ENCODE results near the gene ADAMTS3. TPM values are rescaled to one million over a fixed set of nuclear protein-coding genes. Genes with fewer than 3 reads are reported as not detected.

ADAMTS3 gene
- total RNA-seq, 3 donors from 2014 or later: 0.11 to 0.18 (median 0.15) TPM

- no peaks in the 10 kb centered on the region for H3K36me3 Mint-ChIP-seq (ENCODE audit: insufficient read depth)
- DNase-seq (no peak), ATAC-seq (no peak)
- no peaks in the 10 kb centered on the region for H3K4me1 Mint-ChIP-seq (ENCODE audit: low read depth)
- no peaks in the 10 kb centered on the region for H3K9me3 Mint-ChIP-seq
- no peak overlapping the region for H3K4me3 Mint-ChIP-seq
- H3K27me3 Mint-ChIP-seq (ENCODE audit: low read depth): no peaks in the 10 kb centered on the region
Measured at GRCh38 chr4:72527038-72527646, 41.9 kb downstream of the ADAMTS3 start.

- no peaks in the 10 kb centered on the region for H3K4me1 Mint-ChIP-seq (ENCODE audit: low read depth)
- no peak for DNase-seq
- no peak overlapping the region for H3K4me3 Mint-ChIP-seq
- no peaks in the 10 kb centered on the region for H3K36me3 Mint-ChIP-seq (ENCODE audit: insufficient read depth)
- peaks cover under 1% of the 10 kb centered on the region for H3K27me3 Mint-ChIP-seq (ENCODE audit: low read depth)
- ATAC-seq: no peak
- no peaks in the 10 kb centered on the region for H3K9me3 Mint-ChIP-seq
Measured at GRCh38 chr4:72525938-72526337, 43.1 kb downstream of the ADAMTS3 start.

- Mint-ChIP-seq H3K4me3 (no peak overlapping the region), H3K27me3 (ENCODE audit: low read depth) (peaks cover 2% of the 10 kb centered on the region), H3K4me1 (ENCODE audit: low read depth) (no peaks in the 10 kb centered on the region), H3K9me3 (no peaks in the 10 kb centered on the region), H3K36me3 (ENCODE audit: insufficient read depth) (no peaks in the 10 kb centered on the region)
- ATAC-seq: peak in 1 of 2 donors; percentile 43
- no peak for DNase-seq
Measured at GRCh38 chr4:72522440-72522839, 46.6 kb downstream of the ADAMTS3 start.

GRCh38 chr4:72513227-72513626 is 55.8 kb downstream of the ADAMTS3 start:
- no peak overlapping the region for H3K4me3 Mint-ChIP-seq

GRCh38 chr4:72507860-72508419 is 61.1 kb downstream of the ADAMTS3 start:
- H3K4me3 Mint-ChIP-seq: no peak overlapping the region
- no peak for ATAC-seq
- H3K9me3 Mint-ChIP-seq: peaks cover 4% of the 10 kb centered on the region
- no peaks in the 10 kb centered on the region for H3K36me3 Mint-ChIP-seq (ENCODE audit: insufficient read depth)
- H3K27me3 Mint-ChIP-seq (ENCODE audit: low read depth): peaks cover 3% of the 10 kb centered on the region
- H3K4me1 Mint-ChIP-seq (ENCODE audit: low read depth): no peaks in the 10 kb centered on the region
- DNase-seq: no peak

More at GRCh38 chr4:72513227-72513626, 55.8 kb downstream of the ADAMTS3 start:
- H3K27me3 Mint-ChIP-seq (ENCODE audit: low read depth): no peaks in the 10 kb centered on the region
- no peak for DNase-seq
- H3K36me3 Mint-ChIP-seq (ENCODE audit: insufficient read depth): no peaks in the 10 kb centered on the region
- H3K4me1 Mint-ChIP-seq (ENCODE audit: low read depth): no peaks in the 10 kb centered on the region
- peaks cover 4% of the 10 kb centered on the region for H3K9me3 Mint-ChIP-seq
- no peak for ATAC-seq

GRCh38 chr4:72507167-72507566 is 61.9 kb downstream of the ADAMTS3 start:
- ATAC-seq (no peak), DNase-seq (no peak)
- H3K9me3 Mint-ChIP-seq: peaks cover 4% of the 10 kb centered on the region
- no peaks in the 10 kb centered on the region for H3K4me1 Mint-ChIP-seq (ENCODE audit: low read depth)
- peaks cover 3% of the 10 kb centered on the region for H3K27me3 Mint-ChIP-seq (ENCODE audit: low read depth)
- no peaks in the 10 kb centered on the region for H3K36me3 Mint-ChIP-seq (ENCODE audit: insufficient read depth)
- no peak overlapping the region for H3K4me3 Mint-ChIP-seq

- Mint-ChIP-seq H3K4me1 (ENCODE audit: low read depth) (no peaks in the 10 kb centered on the region), H3K4me3 (no peak overlapping the region), H3K27me3 (ENCODE audit: low read depth) (peaks cover 3% of the 10 kb centered on the region), H3K9me3 (no peaks in the 10 kb centered on the region), H3K36me3 (ENCODE audit: insufficient read depth) (no peaks in the 10 kb centered on the region)
- peak in 1 of 2 donors; percentile 21 for ATAC-seq
- DNase-seq: no peak
Measured at GRCh38 chr4:72505314-72505744, 63.7 kb downstream of the ADAMTS3 start.

- DNase-seq: no peak
- no peaks in the 10 kb centered on the region for H3K36me3 Mint-ChIP-seq (ENCODE audit: insufficient read depth)
- peaks cover 1% of the 10 kb centered on the region for H3K9me3 Mint-ChIP-seq
- peaks cover 2% of the 10 kb centered on the region for H3K27me3 Mint-ChIP-seq (ENCODE audit: low read depth)
- no peak for ATAC-seq
- no peaks in the 10 kb centered on the region for H3K4me1 Mint-ChIP-seq (ENCODE audit: low read depth)
- H3K4me3 Mint-ChIP-seq: no peak overlapping the region
Measured at GRCh38 chr4:72500214-72500613, 68.8 kb downstream of the ADAMTS3 start.

GRCh38 chr4:72496119-72496518 is 72.9 kb downstream of the ADAMTS3 start:
- no peaks in the 10 kb centered on the region for H3K27me3 Mint-ChIP-seq (ENCODE audit: low read depth)

GRCh38 chr4:72494156-72494555 is 74.9 kb downstream of the ADAMTS3 start:
- ATAC-seq: no peak
- peaks cover 12% of the 10 kb centered on the region for H3K9me3 Mint-ChIP-seq
- H3K4me3 Mint-ChIP-seq: no peak overlapping the region
- H3K36me3 Mint-ChIP-seq (ENCODE audit: insufficient read depth): no peaks in the 10 kb centered on the region
- no peaks in the 10 kb centered on the region for H3K27me3 Mint-ChIP-seq (ENCODE audit: low read depth)
- no peak for DNase-seq
- H3K4me1 Mint-ChIP-seq (ENCODE audit: low read depth): no peaks in the 10 kb centered on the region

More at GRCh38 chr4:72496119-72496518, 72.9 kb downstream of the ADAMTS3 start:
- H3K9me3 Mint-ChIP-seq: peaks cover 12% of the 10 kb centered on the region
- no peaks in the 10 kb centered on the region for H3K4me1 Mint-ChIP-seq (ENCODE audit: low read depth)
- DNase-seq (no peak), ATAC-seq (no peak)
- H3K36me3 Mint-ChIP-seq (ENCODE audit: insufficient read depth): no peaks in the 10 kb centered on the region
- no peak overlapping the region for H3K4me3 Mint-ChIP-seq

- no peak for ATAC-seq
- Mint-ChIP-seq H3K36me3 (ENCODE audit: insufficient read depth) (no peaks in the 10 kb centered on the region), H3K4me3 (no peak overlapping the region), H3K27me3 (ENCODE audit: low read depth) (no peaks in the 10 kb centered on the region), H3K4me1 (ENCODE audit: low read depth) (no peaks in the 10 kb centered on the region), H3K9me3 (peaks cover 5% of the 10 kb centered on the region)
- DNase-seq: no peak
Measured at GRCh38 chr4:72489267-72489666, 79.8 kb downstream of the ADAMTS3 start.

DNA sequence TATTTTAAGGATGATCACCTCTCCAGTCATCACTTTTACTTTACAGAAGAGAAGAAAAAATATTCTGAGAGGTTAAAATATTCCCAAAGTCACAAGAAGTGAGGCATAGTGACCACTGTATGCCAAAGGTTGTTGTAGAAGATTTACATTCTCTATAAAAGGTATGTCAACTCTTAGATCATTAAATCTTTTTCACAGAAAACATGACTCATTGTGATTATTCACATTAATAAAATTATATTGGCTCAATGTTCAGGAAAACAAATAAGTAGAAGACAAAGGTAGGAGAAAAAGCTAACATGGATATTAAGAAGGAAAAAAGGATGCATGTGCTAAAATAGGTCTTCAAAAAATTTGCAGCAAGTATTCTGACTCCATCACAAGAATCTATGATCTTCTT is 82.0 kb downstream of the ADAMTS3 start:
- no peak for ATAC-seq
- DNase-seq: no peak
- H3K9me3 Mint-ChIP-seq: no peaks in the 10 kb centered on the region
- no peaks in the 10 kb centered on the region for H3K36me3 Mint-ChIP-seq (ENCODE audit: insufficient read depth)
- H3K27me3 Mint-ChIP-seq (ENCODE audit: low read depth): no peaks in the 10 kb centered on the region
- no peak overlapping the region for H3K4me3 Mint-ChIP-seq
- no peaks in the 10 kb centered on the region for H3K4me1 Mint-ChIP-seq (ENCODE audit: low read depth)

GRCh38 chr4:72484981-72485380 is 84.0 kb downstream of the ADAMTS3 start:
- Mint-ChIP-seq H3K9me3 (no peaks in the 10 kb centered on the region), H3K36me3 (ENCODE audit: insufficient read depth) (no peaks in the 10 kb centered on the region), H3K27me3 (ENCODE audit: low read depth) (no peaks in the 10 kb centered on the region), H3K4me3 (no peak overlapping the region), H3K4me1 (ENCODE audit: low read depth) (no peaks in the 10 kb centered on the region)
- ATAC-seq (no peak), DNase-seq (no peak)

- Mint-ChIP-seq H3K27me3 (ENCODE audit: low read depth) (peaks cover 2% of the 10 kb centered on the region), H3K4me1 (ENCODE audit: low read depth) (no peaks in the 10 kb centered on the region), H3K9me3 (peaks cover 4% of the 10 kb centered on the region), H3K36me3 (ENCODE audit: insufficient read depth) (no peaks in the 10 kb centered on the region), H3K4me3 (no peak overlapping the region)
- DNase-seq (no peak), ATAC-seq (no peak)
Measured at GRCh38 chr4:72473434-72473900, 95.6 kb downstream of the ADAMTS3 start.

GRCh38 chr4:72471816-72472215 is 97.2 kb downstream of the ADAMTS3 start:
- ATAC-seq (no peak), DNase-seq (no peak)
- no peaks in the 10 kb centered on the region for H3K36me3 Mint-ChIP-seq (ENCODE audit: insufficient read depth)
- H3K27me3 Mint-ChIP-seq (ENCODE audit: low read depth): peaks cover 2% of the 10 kb centered on the region
- peaks cover 4% of the 10 kb centered on the region for H3K9me3 Mint-ChIP-seq
- no peak overlapping the region for H3K4me3 Mint-ChIP-seq
- no peaks in the 10 kb centered on the region for H3K4me1 Mint-ChIP-seq (ENCODE audit: low read depth)

All from activated T-cell treated with anti-CD3 and anti-CD28 coated beads, Interleukin-2, amount 50 U/mL, for 4 hours (primary cell).